Retinal pigment epithelial cell (primary cell): Measurements from ENCODE around the gene PAM.
A peak's percentile ranks its signal among the peaks of the same experiment; 100 is the strongest.

Experiments used
- DNase-seq: peaks from one replicate; pipeline ENCODE4 v3.0.0-alpha.2; 2010; ENCODE audit warnings: low read depth
- H3K4me3 ChIP-seq: 2 replicates; pipeline ENCODE4 v1.5.1; 2011; ENCODE audit warnings: mild to moderate bottlenecking, low read length, control low read depth, moderate library complexity
- TF ChIP-seq, protein P1 (sequence below): conservative IDR thresholded peaks from 2 replicates; pipeline ENCODE4 v1.5.1; 2011; ENCODE audit warnings: low read depth, low read length, control low read depth, inconsistent platforms

Gene PAM

DNA sequence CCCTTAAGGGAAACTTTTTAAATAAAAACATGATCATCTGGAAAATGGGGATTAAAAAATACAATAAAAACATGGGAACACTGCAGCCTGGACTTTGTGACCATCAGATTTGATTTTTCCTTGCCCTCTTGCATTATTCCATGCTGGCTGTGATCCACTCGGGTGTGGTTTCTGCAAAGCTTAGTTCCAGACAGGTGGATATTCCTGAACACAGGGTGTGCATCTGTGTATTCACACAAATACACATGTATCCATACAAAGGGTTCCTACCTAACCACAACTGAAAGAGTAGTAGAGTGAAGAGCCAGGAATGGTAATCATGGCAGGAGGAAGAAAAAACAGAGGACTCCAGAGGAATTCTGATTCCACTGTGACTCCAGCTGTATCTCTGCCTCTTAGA, 178.2 kb downstream of the PAM start:
- no peak overlapping the region for H3K4me3 ChIP-seq
- TF ChIP-seq, protein P1, sequence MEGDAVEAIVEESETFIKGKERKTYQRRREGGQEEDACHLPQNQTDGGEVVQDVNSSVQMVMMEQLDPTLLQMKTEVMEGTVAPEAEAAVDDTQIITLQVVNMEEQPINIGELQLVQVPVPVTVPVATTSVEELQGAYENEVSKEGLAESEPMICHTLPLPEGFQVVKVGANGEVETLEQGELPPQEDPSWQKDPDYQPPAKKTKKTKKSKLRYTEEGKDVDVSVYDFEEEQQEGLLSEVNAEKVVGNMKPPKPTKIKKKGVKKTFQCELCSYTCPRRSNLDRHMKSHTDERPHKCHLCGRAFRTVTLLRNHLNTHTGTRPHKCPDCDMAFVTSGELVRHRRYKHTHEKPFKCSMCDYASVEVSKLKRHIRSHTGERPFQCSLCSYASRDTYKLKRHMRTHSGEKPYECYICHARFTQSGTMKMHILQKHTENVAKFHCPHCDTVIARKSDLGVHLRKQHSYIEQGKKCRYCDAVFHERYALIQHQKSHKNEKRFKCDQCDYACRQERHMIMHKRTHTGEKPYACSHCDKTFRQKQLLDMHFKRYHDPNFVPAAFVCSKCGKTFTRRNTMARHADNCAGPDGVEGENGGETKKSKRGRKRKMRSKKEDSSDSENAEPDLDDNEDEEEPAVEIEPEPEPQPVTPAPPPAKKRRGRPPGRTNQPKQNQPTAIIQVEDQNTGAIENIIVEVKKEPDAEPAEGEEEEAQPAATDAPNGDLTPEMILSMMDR = no peak
- DNase-seq = no peak

DNA sequence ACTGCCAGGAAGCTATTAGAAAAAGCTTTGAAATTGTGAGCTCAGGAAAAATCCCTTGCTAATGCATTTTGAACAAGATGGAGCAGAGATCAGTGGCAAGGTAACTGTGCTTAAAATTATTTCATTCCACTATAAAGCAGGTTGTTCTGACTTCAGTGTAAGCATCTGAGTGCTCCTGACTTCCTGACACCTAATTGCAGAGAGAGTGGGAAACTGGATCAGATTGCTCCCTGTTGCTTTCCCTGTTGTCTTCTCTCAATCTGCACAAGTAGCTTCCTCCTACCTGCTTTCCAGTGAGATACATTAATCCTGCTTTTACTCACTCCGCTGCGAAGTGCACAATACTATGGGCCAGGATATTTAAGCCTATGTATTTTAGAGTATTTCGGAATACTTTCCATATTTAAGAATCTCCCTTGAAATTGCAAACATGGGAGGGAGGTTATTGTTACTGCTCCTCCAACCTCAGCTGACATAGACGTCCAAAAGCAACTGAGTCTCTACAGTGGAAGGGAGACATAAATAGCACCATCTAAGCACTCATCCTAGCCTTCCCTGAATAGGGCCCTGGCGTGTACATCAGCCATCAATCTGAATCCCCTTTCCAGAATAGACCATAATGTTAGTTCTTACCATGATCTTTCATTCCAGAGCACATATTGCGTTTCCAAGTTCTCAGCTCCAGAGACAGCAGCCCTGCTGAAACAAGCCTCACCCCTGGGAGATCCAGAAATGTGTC, 178.8 kb downstream of the PAM start:
- TF ChIP-seq, protein P1 = no peak
- no peak for DNase-seq
- no peak overlapping the region for H3K4me3 ChIP-seq

DNA sequence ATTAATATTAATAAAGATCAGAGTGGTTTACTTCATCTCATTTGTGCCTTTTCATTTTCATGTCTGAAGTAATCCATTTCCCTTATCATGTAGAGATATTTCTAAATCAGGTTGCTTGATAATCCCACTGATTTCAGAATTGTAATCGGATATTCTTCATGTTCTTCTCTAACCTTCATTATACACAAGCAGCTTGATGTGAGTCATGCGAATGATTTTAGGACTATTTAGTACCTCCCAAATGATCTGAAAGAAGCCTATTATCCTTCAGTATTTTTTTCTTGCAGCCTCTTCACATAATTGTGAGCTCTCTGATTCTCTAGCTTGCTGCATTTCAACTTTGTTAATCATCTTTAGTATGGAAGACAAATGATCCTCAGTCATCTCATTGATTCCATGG, 182.8 kb downstream of the PAM start:
- H3K4me3 ChIP-seq = no peak overlapping the region
- TF ChIP-seq, protein P1 = no peak
- DNase-seq = no peak

DNA sequence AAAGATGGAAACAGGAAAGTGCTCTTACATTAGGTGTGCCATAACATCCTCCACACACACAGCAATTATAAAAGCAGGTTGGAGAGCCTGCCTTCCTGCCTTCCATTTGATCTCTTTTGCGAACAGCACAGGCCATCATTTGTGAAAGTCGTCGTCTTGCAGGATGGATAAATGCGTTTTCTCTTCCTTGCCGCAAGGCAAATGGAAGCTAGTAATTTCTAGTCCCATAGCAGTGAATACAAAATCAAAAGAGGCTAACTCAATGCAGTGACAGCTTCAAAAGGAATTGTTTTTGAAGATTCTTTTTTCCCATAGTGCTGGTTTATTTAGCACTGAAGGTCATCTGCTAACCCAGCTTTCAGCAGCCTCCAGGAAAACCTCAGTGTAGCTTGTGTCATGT, 186.0 kb downstream of the PAM start:
- no peak for DNase-seq
- TF ChIP-seq, protein P1 = no peak
- no peak overlapping the region for H3K4me3 ChIP-seq

DNA sequence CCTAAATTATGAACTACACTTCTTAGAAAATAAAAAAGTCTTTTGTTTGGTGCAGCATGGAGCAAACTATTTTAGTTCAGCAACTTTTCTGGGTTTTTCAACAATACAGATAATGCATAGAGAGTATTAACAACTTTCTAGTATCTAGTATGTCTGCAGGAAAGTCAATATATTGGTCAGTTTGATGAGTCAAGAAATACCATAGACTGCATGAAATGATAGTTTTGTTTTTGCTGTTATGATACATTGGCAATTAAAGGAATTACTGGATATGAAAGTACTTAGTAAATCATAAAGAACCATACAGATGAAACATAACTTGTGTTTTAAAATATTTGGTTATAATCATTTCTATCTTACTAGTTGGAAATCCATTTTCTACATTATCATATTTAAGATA, 191.3 kb downstream of the PAM start:
- DNase-seq = no peak
- no peak overlapping the region for H3K4me3 ChIP-seq
- TF ChIP-seq, protein P1 = no peak

DNA sequence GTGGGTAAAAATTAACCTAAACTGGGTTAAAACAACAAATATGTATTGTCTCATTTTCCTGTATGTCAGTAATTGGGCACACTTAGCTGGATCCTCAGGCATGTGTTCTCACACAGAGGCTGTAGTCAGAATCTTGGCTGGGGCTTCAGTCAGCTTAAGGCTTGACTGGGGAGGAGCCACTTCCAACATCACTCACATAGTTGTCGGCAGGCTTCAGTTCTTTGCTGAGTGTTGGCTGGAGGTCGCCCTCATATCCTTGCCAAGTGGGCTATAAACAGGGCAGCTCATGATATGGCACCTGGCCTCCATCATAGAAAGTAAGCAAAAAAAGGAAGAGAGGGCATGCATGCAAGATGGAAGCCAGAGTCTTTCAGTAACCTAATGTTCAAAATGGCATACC, 191.9 kb downstream of the PAM start:
- no peak for DNase-seq
- H3K4me3 ChIP-seq = no peak overlapping the region
- TF ChIP-seq, protein P1 = no peak

DNA sequence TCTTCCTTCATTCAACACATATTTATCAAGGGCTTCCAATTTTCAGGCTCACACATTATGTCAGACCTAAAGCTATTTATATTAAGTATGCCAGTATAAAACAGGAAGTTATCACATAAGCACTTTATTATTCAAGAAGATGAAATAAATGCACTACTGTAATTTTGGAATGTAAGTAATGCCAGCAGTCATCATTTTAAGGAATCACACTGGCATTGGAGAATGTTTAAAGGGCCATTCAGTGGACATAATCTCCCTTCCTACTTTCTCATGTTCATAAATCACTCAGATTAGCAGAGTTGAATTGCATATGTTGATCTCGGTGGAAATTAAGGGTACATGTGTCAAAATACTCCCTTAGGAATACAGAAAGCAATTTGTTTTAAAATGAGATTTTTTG, 200.4 kb downstream of the PAM start:
- H3K4me3 ChIP-seq = no peak overlapping the region
- TF ChIP-seq, protein P1 = no peak
- peak; percentile 43 for DNase-seq
